GM21367 (cell line): ENCODE measurements around the gene ARHGAP23.
A peak's percentile ranks its signal among the peaks of the same experiment; 100 is the strongest.

Source experiments
- ATAC-seq: cut with Tn5 transposase; IDR thresholded peaks from one replicate; pipeline ENCODE4 v1.9.1; 2021; ENCODE audit not compliant: unreplicated experiment

The ARHGAP23 gene

DNA sequence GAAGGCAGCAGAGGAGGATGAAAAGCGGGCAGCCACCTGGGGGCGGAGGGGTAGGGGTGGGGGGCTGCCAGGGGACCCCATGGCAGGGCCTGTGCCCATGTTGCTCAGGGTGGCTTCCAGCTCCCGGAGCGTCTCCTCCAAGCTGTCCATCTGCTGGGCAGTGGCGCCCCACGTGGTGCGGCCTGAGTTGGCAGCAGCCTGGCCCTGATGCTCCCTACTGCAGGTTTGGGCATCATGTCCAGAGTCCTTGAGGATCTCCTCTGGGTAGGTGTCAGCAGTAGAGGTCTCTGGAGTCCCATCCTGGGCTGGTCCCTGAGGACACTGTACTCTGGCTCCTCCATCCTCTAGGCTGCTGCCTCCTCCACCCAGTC is 116.6 kb downstream of the ARHGAP23 start:
- ATAC-seq = no peak

DNA sequence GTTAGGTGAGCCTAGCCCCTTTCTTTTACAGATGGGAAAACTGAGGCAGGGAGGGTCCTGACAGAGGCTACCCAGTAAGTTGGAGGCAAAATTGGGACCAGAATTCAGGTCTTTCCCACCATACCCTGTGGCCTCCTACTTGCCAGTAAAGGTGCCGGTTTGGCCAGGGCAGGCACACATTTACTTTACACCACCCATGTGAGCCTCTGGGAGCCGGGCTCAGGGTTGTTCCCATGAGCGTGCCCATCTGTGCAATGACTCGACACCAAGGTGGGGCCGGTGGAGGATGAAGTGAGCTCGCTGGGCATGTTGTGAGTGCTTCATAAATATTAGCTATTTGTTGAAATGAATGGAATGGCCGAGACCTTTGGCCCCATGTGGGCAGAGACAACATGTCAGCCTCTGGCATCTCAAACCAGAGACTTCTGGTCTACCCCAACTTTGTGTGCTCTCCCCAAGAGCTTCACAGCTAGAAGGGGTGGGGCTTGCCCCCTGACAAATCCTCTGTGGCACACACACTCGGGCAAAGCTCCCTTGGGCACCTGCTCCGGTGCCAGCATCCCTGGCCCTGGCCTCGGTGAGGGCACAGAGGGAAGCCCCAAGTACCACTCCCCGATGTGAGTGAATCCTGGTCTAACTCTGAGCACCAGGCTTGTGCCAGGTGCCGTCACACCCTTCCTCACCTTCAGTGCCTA is 117.4 kb downstream of the ARHGAP23 start:
- ATAC-seq = no peak

DNA sequence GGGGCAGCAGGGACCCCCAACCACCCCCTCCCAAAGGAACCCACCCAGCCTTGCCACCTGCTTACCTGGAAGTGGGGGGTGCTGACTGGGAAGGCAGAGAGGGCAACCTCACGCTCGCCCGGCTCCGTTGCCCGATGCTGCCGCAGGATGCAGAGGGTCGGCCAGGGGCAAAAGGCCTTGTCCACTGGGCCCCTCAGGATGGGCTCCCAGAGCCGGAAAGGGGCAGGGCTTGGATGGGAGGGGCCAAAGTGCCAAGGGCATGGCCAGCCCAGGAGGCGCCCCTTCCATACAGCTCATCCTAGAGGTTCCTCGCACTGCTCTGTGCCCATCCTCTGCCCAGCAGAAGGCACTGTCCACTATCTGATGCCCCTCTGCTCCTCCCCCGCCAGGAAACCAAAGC is 118.1 kb downstream of the ARHGAP23 start:
- ATAC-seq = no peak

DNA sequence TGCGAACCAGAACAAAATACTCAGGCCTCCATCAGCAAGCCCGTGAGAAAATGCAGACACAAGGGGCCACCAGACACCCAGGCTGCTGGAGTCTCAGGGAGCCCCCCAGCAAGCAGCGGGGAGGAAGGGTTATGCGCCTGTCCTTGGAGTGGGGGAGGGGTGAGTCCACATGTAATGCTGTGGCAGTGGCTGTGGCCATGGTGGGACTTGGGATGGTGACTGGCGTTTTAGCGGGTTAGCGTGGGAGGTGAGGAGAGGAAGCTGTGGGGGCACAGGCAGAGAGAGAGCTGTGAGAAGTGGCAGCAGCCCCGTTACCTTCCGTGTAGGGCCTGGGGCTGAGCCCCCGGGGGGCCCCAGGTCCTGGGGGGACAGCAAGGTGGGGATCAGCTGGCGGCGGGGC is 119.2 kb downstream of the ARHGAP23 start:
- ATAC-seq = no peak

DNA sequence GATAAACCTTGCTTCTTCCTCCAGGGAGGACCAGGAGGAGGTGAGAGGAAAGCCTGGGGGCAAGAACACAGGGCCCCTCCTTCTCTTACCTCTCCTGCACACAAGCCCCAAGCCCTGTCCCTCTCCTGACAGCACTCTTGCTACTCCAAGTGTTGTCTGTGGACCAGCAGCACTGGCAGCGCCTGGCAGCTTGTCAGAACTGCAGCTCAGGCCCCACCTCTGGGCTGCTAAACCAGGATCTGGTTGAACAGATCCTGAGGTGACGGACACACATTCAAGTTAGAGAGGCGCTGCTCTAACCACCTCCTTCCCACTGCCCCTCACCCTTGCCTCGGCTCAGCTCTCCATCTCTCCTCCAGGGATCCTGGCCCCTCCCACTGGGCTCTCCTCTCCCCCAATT is 121.0 kb downstream of the ARHGAP23 start:
- no peak for ATAC-seq

- ATAC-seq = no peak
Measured at GRCh38 chr17:38550661-38551060, 122.4 kb downstream of the ARHGAP23 start.

- ATAC-seq = no peak
Measured at GRCh38 chr17:38551121-38551520, 122.9 kb downstream of the ARHGAP23 start.

GRCh38 chr17:38552343-38552742 is 124.1 kb downstream of the ARHGAP23 start:
- no peak for ATAC-seq

- ATAC-seq = no peak
Measured at GRCh38 chr17:38554430-38555350, 126.4 kb downstream of the ARHGAP23 start.

GRCh38 chr17:38556239-38556638 is 128.0 kb downstream of the ARHGAP23 start:
- ATAC-seq = no peak

GRCh38 chr17:38557396-38557795 is 129.1 kb downstream of the ARHGAP23 start:
- no peak for ATAC-seq

GRCh38 chr17:38557836-38558727 is 129.8 kb downstream of the ARHGAP23 start:
- ATAC-seq = peak; percentile 47

- no peak for ATAC-seq
Measured at GRCh38 chr17:38558728-38559050, 130.4 kb downstream of the ARHGAP23 start.

GRCh38 chr17:38559051-38559879 is 131.0 kb downstream of the ARHGAP23 start:
- no peak for ATAC-seq

GRCh38 chr17:38559880-38560230 is 131.6 kb downstream of the ARHGAP23 start:
- ATAC-seq = no peak

DNA sequence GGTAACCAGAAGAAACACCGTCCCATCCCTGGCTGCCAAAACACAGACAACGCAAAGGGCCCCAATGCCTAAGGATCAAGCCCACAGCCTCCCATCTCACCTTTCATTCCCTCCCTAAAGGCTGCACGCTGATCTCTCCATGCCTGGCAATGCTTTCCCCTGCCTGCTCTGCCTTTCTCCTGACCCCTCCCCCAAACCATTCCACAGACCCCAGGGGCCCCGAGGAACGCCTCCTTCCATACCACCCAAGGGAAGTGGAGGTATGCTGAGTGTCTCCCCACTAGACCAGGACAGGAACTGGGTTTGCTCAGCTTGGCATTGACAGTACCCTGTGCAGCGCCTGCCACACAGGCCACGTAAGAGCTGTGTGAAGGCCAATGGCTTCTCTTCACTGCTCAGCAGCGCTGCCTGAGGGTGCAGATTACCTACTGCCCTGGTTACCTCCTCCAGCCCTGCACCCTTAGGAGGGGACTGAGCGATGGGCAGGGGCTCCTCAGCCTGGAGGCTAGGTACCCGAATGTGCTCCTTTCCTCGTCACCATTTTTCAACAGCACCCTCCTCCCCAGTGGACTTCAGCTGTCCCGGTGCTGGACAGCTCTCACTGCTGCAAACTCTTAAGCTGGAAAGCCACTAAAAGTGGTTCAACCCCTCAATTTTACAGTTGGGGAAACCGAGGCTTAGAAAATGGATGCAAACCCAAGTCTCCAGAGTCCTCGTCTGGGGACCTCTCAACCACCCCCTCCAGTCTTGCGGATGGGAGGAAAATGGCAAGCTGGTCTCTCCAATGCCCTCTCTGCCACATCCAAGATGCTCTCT is 132.4 kb downstream of the ARHGAP23 start:
- ATAC-seq = no peak

DNA sequence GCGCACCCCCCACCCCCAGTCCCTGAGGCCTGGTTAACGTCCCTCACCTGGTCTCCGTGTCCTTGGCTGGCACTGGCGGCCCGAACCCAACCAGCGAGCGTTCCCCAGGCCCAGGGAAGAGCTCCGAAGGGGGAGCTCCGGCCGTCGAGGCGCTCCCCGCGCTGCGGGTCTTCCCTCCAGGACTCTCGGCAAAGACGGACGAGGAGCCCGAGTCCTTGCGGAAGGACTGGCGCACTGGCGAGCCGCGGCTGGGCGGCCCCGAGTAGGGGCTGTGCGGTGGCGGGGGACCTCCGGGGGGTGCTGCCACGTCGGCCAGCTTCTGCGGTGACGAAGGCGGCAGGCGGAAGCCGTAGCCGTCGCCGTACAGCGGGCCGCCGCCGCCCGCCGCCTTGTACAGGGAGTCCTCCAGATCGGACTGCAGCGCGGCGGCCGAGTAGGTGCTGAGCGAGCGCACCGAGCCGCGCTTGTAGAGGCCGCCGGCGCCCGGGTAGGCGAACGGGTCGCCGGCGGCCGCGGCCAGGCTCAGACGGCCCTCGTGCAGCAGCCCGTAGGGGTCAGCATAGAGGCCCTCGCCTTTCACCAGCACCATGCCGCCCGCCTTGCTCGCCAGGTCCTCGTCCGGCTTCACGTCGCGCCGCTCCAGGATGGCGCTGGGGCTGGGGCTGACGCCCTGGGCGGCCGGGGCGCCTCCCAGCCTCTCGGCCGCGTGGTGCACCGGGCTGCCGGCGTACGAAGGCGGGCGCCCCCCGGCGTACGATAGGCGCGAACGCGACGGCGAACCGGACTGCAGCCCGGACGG is 133.4 kb downstream of the ARHGAP23 start:
- no peak for ATAC-seq
